IMR-90 (cell line): Measurements from ENCODE around the gene NT5C3A.

Source experiments
- BHLHE40 ChIP-seq: fragments of 150-350 bp; IDR thresholded peaks from 2 replicates; pipeline ENCODE4 v1.6.1; 2016; ENCODE audit warnings: mild to moderate bottlenecking, low read depth, low read length
- CHD1 ChIP-seq: IDR thresholded peaks from 2 replicates; pipeline ENCODE4 v1.6.1; 2012; ENCODE audit warnings: low read depth, low read length, improper control_type of control experiment
- FOS ChIP-seq: fragments of 150-350 bp; IDR thresholded peaks from 2 replicates; pipeline ENCODE4 v1.6.1; 2016; ENCODE audit warnings: low read depth, low read length
- MAZ ChIP-seq: IDR thresholded peaks from 2 replicates; pipeline ENCODE4 v1.6.1; 2012; ENCODE audit warnings: low read depth, mild to moderate bottlenecking, low read length, improper control_type of control experiment, moderate library complexity, borderline replicate concordance
- POLR2A ChIP-seq: IDR thresholded peaks from 2 replicates; pipeline ENCODE4 v1.6.1; 2012; ENCODE audit warnings: mild to moderate bottlenecking, low read depth, low read length
- RAD21 ChIP-seq: IDR thresholded peaks from 2 replicates; pipeline ENCODE4 v1.6.1; 2012; ENCODE audit warnings: low read length, improper control_type of control experiment
- SMC3 ChIP-seq: fragments of 150-350 bp; IDR thresholded peaks from 2 replicates; pipeline ENCODE4 v1.6.1; 2016; ENCODE audit warnings: low read depth, mild to moderate bottlenecking, antibody characterized with exemption, low read length, moderate library complexity
- TF ChIP-seq, protein P1 (sequence below): conservative IDR thresholded peaks from 2 replicates; pipeline ENCODE4 v1.5.1; 2012; ENCODE audit warnings: mild to moderate bottlenecking, low read depth, low read length, improper control_type of control experiment
- TF ChIP-seq, protein P2 (sequence below): fragments of 150-350 bp; IDR thresholded peaks from 2 replicates; pipeline ENCODE4 v1.6.1; 2017; ENCODE audit warnings: mild to moderate bottlenecking, antibody characterized with exemption, low read length, low read depth

DNA sequence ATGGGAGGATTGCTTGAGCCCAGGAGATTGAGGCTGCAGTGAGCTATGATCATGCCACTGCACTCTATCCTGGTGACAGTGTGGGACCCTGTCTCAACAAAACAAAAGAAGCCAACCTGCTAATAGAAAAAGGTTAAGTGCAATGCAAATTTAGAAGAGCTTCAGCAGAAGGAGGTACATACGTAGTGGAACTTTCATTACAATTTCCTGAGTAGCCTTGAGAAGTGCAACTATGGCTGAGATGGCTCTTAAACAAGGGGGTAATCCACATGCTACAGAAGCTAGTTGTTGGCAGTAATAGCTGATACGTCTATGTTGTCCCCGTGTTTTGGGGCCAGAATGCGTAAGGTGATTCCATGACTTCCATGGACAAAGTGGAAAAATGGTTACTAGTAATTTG lies 10.7 kb upstream of the NT5C3A start:
- TF ChIP-seq, protein P1, sequence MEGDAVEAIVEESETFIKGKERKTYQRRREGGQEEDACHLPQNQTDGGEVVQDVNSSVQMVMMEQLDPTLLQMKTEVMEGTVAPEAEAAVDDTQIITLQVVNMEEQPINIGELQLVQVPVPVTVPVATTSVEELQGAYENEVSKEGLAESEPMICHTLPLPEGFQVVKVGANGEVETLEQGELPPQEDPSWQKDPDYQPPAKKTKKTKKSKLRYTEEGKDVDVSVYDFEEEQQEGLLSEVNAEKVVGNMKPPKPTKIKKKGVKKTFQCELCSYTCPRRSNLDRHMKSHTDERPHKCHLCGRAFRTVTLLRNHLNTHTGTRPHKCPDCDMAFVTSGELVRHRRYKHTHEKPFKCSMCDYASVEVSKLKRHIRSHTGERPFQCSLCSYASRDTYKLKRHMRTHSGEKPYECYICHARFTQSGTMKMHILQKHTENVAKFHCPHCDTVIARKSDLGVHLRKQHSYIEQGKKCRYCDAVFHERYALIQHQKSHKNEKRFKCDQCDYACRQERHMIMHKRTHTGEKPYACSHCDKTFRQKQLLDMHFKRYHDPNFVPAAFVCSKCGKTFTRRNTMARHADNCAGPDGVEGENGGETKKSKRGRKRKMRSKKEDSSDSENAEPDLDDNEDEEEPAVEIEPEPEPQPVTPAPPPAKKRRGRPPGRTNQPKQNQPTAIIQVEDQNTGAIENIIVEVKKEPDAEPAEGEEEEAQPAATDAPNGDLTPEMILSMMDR = no peak
- TF ChIP-seq BHLHE40 = no peak
- no peak for TF ChIP-seq FOS
- TF ChIP-seq POLR2A = no peak
- TF ChIP-seq SMC3 = no peak
- no peak for TF ChIP-seq MAZ
- TF ChIP-seq RAD21 = no peak
- TF ChIP-seq CHD1 = no peak
- TF ChIP-seq, protein P2, sequence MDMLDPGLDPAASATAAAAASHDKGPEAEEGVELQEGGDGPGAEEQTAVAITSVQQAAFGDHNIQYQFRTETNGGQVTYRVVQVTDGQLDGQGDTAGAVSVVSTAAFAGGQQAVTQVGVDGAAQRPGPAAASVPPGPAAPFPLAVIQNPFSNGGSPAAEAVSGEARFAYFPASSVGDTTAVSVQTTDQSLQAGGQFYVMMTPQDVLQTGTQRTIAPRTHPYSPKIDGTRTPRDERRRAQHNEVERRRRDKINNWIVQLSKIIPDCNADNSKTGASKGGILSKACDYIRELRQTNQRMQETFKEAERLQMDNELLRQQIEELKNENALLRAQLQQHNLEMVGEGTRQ = no peak
